ENCODE data around the gene CAPS.

- TF ChIP-seq POLR2A (IDR thresholded peaks at IDR 0.05; ENCODE audit: low read depth, low read length) (no peak), TAF1 (IDR thresholded peaks at IDR 0.05; ENCODE audit: borderline replicate concordance, low read depth, low read length) (no peak)
Measured at GRCh38 chr19:5957170-5957569, 43.1 kb downstream of the CAPS start.
